GM06990 (cell line): ENCODE measurements around the gene RECK.

ENCODE experiments used
- DNase-seq: peaks from one replicate; pipeline ENCODE4 v3.0.0-alpha.2; 2011; ENCODE audit not compliant: insufficient read length; ENCODE audit errors: extremely low read depth
- H3K27me3 ChIP-seq: replicated peaks from 2 replicates; pipeline ENCODE4 v1.6.0; 2011; ENCODE audit warnings: low read length; ENCODE audit not compliant: control insufficient read depth, insufficient read depth
- H3K36me3 ChIP-seq: 2 replicates; pipeline ENCODE4 v1.5.1; 2011; ENCODE audit warnings: low read length; ENCODE audit not compliant: control insufficient read depth, insufficient read depth
- H3K4me3 ChIP-seq: replicated peaks from 2 replicates; pipeline ENCODE4 v1.5.1; 2011; ENCODE audit warnings: low read depth, mild to moderate bottlenecking, control low read depth, low read length
- CTCF ChIP-seq: IDR thresholded peaks from 2 replicates; pipeline ENCODE4 v1.5.1; 2011; ENCODE audit warnings: low read length, control low read depth, mild to moderate bottlenecking, inconsistent platforms; ENCODE audit not compliant: insufficient read depth, poor library complexity, severe bottlenecking

The RECK gene

GRCh38 chr9:36056896-36057295 lies 20.2 kb downstream of the RECK start:
- Histone ChIP-seq H3K4me3 (no peak overlapping the region), H3K36me3 (no peaks in the 10 kb centered on the region), H3K27me3 (no peaks in the 10 kb centered on the region)
- DNase-seq = no peak
- TF ChIP-seq CTCF = no peak

- no peak for DNase-seq
- TF ChIP-seq CTCF = no peak
- no peaks in the 10 kb centered on the region for H3K27me3 ChIP-seq
- H3K4me3 ChIP-seq = no peak overlapping the region
- no peaks in the 10 kb centered on the region for H3K36me3 ChIP-seq
Observed at GRCh38 chr9:36063804-36064447, 27.2 kb downstream of the RECK start.

- H3K36me3 ChIP-seq = no peaks in the 10 kb centered on the region
- H3K4me3 ChIP-seq = no peak overlapping the region
- no peak for DNase-seq
- no peak for TF ChIP-seq CTCF
- no peaks in the 10 kb centered on the region for H3K27me3 ChIP-seq
Observed at GRCh38 chr9:36064448-36065037, 27.8 kb downstream of the RECK start.

GRCh38 chr9:36074055-36074454 lies 37.3 kb downstream of the RECK start:
- Histone ChIP-seq H3K36me3 (no peaks in the 10 kb centered on the region), H3K27me3 (no peaks in the 10 kb centered on the region), H3K4me3 (no peak overlapping the region)
- no peak for DNase-seq
- no peak for TF ChIP-seq CTCF

GRCh38 chr9:36074870-36075532 lies 38.3 kb downstream of the RECK start:
- Histone ChIP-seq H3K36me3 (no peaks in the 10 kb centered on the region), H3K4me3 (no peak overlapping the region), H3K27me3 (no peaks in the 10 kb centered on the region)
- TF ChIP-seq CTCF = no peak
- no peak for DNase-seq

- Histone ChIP-seq H3K36me3 (no peaks in the 10 kb centered on the region), H3K4me3 (no peak overlapping the region), H3K27me3 (no peaks in the 10 kb centered on the region)
- TF ChIP-seq CTCF = no peak
- DNase-seq = no peak
Observed at GRCh38 chr9:36078051-36078450, 41.3 kb downstream of the RECK start.
